Measurements from ENCODE around the gene MAPK13.

Gene MAPK13

DNA sequence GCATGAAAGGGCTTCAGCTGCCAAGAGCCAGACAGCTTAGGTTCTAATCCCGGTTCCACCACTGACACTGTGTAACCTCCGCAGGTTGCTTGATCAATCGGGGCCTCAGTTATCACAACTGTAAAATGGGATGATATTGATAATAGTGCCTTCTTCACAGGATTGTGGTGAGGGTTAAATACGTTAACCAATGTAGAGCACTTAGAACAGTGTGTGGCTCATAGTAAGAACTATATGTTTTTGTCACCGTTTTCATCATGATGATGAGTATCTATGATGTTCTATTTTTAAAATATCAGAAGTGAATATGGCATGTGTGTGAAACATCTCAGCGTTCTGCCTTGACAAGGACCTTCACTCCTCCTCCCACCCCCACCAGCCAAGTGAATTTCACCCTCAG, 10.3 kb upstream of the MAPK13 start:
- Histone ChIP-seq H3K4me1 (ENCODE audit: control insufficient read depth, insufficient read depth, low read length) (no peaks in the 10 kb centered on the region), H3K27ac (ENCODE audit: extremely low read depth, low read depth, low read length) (no peak overlapping the region)
- POLR2A ChIA-PET, result interaction anchor here (2.2 kb wide), 1 partner anchor 92 kb away, joined by 10 read pairs; the partner anchor contains the start of gene MAPK14

GRCh38 chr6:36120539-36120938, 9.8 kb upstream of the MAPK13 start:
- ChIA-PET POLR2A (interaction anchor here (2.2 kb wide), 1 partner anchor 92 kb away, joined by 10 read pairs; the partner anchor contains the start of gene MAPK14), CTCF (interaction anchor here (0.7 to 1.6 kb wide), 9 partner anchors 17 to 886 kb away, joined by 3 to 7 read pairs (median 3); no protein-coding TSS in a partner anchor)
- Histone ChIP-seq H3K27ac (ENCODE audit: extremely low read depth, low read depth, low read length) (no peak overlapping the region), H3K4me1 (ENCODE audit: control insufficient read depth, insufficient read depth, low read length) (no peaks in the 10 kb centered on the region), H3K36me3 (ENCODE audit: control insufficient read depth in 2 of 2, insufficient read depth in 1 of 2, low read length in 2 of 2) (no peaks in the 10 kb centered on the region), H3K9me3 (ENCODE audit: control insufficient read depth, insufficient read depth, low read depth, low read length) (no peaks in the 10 kb centered on the region), H3K4me3 (ENCODE audit: low read depth, low read length) (no peak overlapping the region)
- no peak for TF ChIP-seq ZNF302 (tag by site-specific recombination; IDR thresholded peaks at IDR 0.05; ENCODE audit: low read depth)
- no peak for TF ChIP-seq ZNF391 (tag by site-specific recombination; IDR thresholded peaks at IDR 0.05; ENCODE audit: borderline replicate concordance, low read depth)
- TF ChIP-seq, protein P1, sequence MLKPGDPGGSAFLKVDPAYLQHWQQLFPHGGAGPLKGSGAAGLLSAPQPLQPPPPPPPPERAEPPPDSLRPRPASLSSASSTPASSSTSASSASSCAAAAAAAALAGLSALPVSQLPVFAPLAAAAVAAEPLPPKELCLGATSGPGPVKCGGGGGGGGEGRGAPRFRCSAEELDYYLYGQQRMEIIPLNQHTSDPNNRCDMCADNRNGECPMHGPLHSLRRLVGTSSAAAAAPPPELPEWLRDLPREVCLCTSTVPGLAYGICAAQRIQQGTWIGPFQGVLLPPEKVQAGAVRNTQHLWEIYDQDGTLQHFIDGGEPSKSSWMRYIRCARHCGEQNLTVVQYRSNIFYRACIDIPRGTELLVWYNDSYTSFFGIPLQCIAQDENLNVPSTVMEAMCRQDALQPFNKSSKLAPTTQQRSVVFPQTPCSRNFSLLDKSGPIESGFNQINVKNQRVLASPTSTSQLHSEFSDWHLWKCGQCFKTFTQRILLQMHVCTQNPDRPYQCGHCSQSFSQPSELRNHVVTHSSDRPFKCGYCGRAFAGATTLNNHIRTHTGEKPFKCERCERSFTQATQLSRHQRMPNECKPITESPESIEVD (tag by site-specific recombination; IDR thresholded peaks at IDR 0.05), result no peak
- TF ChIP-seq WT1 (tag by site-specific recombination; IDR thresholded peaks at IDR 0.05), result no peak
- TF ChIP-seq, protein P2, sequence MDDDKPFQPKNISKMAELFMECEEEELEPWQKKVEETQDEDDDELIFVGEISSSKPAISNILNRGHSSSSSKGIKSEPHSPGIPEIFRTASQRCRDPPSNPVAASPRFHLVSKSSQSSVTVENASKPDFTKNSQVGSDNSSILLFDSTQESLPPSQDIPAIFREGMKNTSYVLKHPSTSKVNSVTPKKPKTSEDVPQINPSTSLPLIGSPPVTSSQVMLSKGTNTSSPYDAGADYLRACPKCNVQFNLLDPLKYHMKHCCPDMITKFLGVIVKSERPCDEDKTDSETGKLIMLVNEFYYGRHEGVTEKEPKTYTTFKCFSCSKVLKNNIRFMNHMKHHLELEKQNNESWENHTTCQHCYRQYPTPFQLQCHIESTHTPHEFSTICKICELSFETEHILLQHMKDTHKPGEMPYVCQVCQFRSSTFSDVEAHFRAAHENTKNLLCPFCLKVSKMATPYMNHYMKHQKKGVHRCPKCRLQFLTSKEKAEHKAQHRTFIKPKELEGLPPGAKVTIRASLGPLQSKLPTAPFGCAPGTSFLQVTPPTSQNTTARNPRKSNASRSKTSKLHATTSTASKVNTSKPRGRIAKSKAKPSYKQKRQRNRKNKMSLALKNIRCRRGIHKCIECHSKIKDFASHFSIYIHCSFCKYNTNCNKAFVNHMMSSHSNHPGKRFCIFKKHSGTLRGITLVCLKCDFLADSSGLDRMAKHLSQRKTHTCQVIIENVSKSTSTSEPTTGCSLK (tag by site-specific recombination; IDR thresholded peaks at IDR 0.05), result no peak

More for the DNA sequence above, 10.3 kb upstream of the MAPK13 start:
- no peaks in the 10 kb centered on the region for H3K9me3 ChIP-seq (ENCODE audit: control insufficient read depth, insufficient read depth, low read depth, low read length)
- no peak overlapping the region for H3K4me3 ChIP-seq (ENCODE audit: low read depth, low read length)
- CTCF ChIA-PET, result interaction anchor here (0.7 to 1.1 kb wide), 3 partner anchors 176 to 886 kb away, joined by 3 read pairs; no protein-coding TSS in a partner anchor
- TF ChIP-seq ZBTB1 (tag by site-specific recombination; IDR thresholded peaks at IDR 0.05), result no peak
- no peak for TF ChIP-seq ZNF654 (tag by site-specific recombination; IDR thresholded peaks at IDR 0.05; ENCODE audit: low read depth)
- TF ChIP-seq, protein P3, sequence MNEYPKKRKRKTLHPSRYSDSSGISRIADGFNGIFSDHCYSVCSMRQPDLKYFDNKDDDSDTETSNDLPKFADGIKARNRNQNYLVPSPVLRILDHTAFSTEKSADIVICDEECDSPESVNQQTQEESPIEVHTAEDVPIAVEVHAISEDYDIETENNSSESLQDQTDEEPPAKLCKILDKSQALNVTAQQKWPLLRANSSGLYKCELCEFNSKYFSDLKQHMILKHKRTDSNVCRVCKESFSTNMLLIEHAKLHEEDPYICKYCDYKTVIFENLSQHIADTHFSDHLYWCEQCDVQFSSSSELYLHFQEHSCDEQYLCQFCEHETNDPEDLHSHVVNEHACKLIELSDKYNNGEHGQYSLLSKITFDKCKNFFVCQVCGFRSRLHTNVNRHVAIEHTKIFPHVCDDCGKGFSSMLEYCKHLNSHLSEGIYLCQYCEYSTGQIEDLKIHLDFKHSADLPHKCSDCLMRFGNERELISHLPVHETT (tag by site-specific recombination; IDR thresholded peaks at IDR 0.05), result no peak
- TF ChIP-seq ZNF24 (tag by site-specific recombination; IDR thresholded peaks at IDR 0.05), result no peak
- TF ChIP-seq ZNF423 (tag by site-specific recombination; IDR thresholded peaks at IDR 0.05), result no peak
- TF ChIP-seq PATZ1 (tag by site-specific recombination; IDR thresholded peaks at IDR 0.05), result no peak
- TF ChIP-seq KLF8 (tag by site-specific recombination; IDR thresholded peaks at IDR 0.05), result no peak
- no peak for TF ChIP-seq ZNF274 (IDR thresholded peaks at IDR 0.05; ENCODE audit: low read length)
- no peak for TF ChIP-seq ZNF274 (tag by site-specific recombination; IDR thresholded peaks at IDR 0.05; ENCODE audit: borderline replicate concordance)
- no peak for TF ChIP-seq ZNF121 (tag by site-specific recombination; IDR thresholded peaks at IDR 0.05)
- no peak for TF ChIP-seq KLF9 (tag by site-specific recombination; IDR thresholded peaks at IDR 0.05; ENCODE audit: low read depth)
- no peak for TF ChIP-seq ZNF23 (tag by site-specific recombination; IDR thresholded peaks at IDR 0.05; ENCODE audit: borderline replicate concordance)
- no peak for TF ChIP-seq ELK4 (IDR thresholded peaks at IDR 0.05; ENCODE audit: borderline replicate concordance, low read depth, low read length)
- TF ChIP-seq ZNF785 (tag by site-specific recombination; IDR thresholded peaks at IDR 0.05), result no peak
- no peak for TF ChIP-seq ZNF529 (tag by site-specific recombination; IDR thresholded peaks at IDR 0.05; ENCODE audit: insufficient replicate concordance)
- TF ChIP-seq ZNF350 (tag by site-specific recombination; IDR thresholded peaks at IDR 0.05), result no peak
- no peak for TF ChIP-seq BCL6B (tag by site-specific recombination; IDR thresholded peaks at IDR 0.05)
- TF ChIP-seq, protein P4, sequence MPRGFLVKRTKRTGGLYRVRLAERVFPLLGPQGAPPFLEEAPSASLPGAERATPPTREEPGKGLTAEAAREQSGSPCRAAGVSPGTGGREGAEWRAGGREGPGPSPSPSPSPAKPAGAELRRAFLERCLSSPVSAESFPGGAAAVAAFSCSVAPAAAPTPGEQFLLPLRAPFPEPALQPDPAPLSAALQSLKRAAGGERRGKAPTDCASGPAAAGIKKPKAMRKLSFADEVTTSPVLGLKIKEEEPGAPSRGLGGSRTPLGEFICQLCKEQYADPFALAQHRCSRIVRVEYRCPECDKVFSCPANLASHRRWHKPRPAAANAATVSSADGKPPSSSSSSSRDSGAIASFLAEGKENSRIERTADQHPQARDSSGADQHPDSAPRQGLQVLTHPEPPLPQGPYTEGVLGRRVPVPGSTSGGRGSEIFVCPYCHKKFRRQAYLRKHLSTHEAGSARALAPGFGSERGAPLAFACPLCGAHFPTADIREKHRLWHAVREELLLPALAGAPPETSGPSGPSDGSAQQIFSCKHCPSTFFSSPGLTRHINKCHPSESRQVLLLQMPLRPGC (tag by site-specific recombination; IDR thresholded peaks at IDR 0.05), result no peak
- TF ChIP-seq ZNF600 (tag by site-specific recombination; IDR thresholded peaks at IDR 0.05), result no peak
- H3K36me3 ChIP-seq (ENCODE audit: control insufficient read depth in 2 of 2, insufficient read depth in 1 of 2, low read length in 2 of 2), result no peaks in the 10 kb centered on the region

Measured in HEK293 (cell line).